Prostate gland (tissue), 2 donors: Measurements from ENCODE around the gene NCL. TPM values are rescaled to one million over a fixed set of nuclear protein-coding genes. Genes with fewer than 3 reads are reported as not detected.

Experiments
- DNase-seq: peaks from one replicate; pipeline ENCODE4 v3.0.0-alpha.2; 2019; ENCODE audit warnings: low spot score
- H3K27ac ChIP-seq, 2 donors: fragments of 200-600 bp; sonication (generic); 2 replicates each; pipeline ENCODE4 v1.5.1; 2017 to 2019
- H3K27me3 ChIP-seq: fragments of 200-600 bp; sonication (generic); replicated peaks from 2 replicates; pipeline ENCODE4 v1.5.1; 2019; ENCODE audit not compliant: insufficient read depth
- H3K36me3 ChIP-seq, 2 donors: fragments of 200-600 bp; sonication (generic); 1 replicate in 1 of 2; 2 replicates in 1 of 2; pipeline versions ENCODE4 v1.5.1 to v1.8.1; 2017 to 2019
- H3K4me1 ChIP-seq: fragments of 200-600 bp; sonication (generic); replicated peaks from 2 replicates; pipeline ENCODE4 v1.5.1; 2019
- H3K4me3 ChIP-seq, 2 donors: fragments of 200-600 bp; sonication (generic); 2 replicates each; pipeline ENCODE4 v1.5.1; 2017 to 2019
- H3K9me3 ChIP-seq: fragments of 200-600 bp; sonication (generic); 2 replicates; pipeline ENCODE4 v1.5.1; 2017
- CTCF ChIP-seq, 4 experiments: fragments of 200-600 bp in 2 of 4; fragments of 450-650 bp in 2 of 4; sonication (generic) in 2 of 4; IDR thresholded peaks; 1 replicate in 3 of 4; 2 replicates in 1 of 4; pipeline ENCODE4 v1.5.1; 2016 to 2019; ENCODE audit warnings: antibody characterized with exemption in 4 of 4, mild to moderate bottlenecking in 2 of 4, moderate library complexity in 2 of 4
- POLR2A ChIP-seq: fragments of 450-650 bp; IDR thresholded peaks from one replicate; pipeline ENCODE4 v1.6.1; 2016; ENCODE audit warnings: antibody characterized with exemption, mild to moderate bottlenecking
- POLR2AphosphoS5 ChIP-seq: sonication (generic); formaldehyde crosslinking; IDR thresholded peaks from one replicate; pipeline ENCODE4 v1.6.1; 2017; ENCODE audit warnings: antibody characterized with exemption
- WGBS: methylation state at CpG from one replicate; pipeline ENCODE4 v1.1.5; 2018; 5-methylcytosine and 5-hydroxymethylcytosine counted together
- intact Hi-C: fragments of 100-400 bp; cut with DNase I; formaldehyde crosslinking; loops from one replicate; pipeline ENCODE4 v1.14.2; 2022
- total RNA-seq, 2 donors: library from RNA; depleted of rRNA; stranded (reverse); fragments of >200 nt; gene quantifications; one replicate each; pipeline ENCODE4 v1.1.0, GENCODE V29; 2016

Gene NCL
- total RNA-seq, 2 donors from 2014 or later, result 92.0 to 160 TPM

GRCh38 chr2:231476920-231477319, 12.6 kb upstream of the NCL start:
- no peak for DNase-seq
- TF ChIP-seq POLR2AphosphoS5 (no peak), CTCF (IDR thresholded peaks at IDR 0.05) (no peak), POLR2A (no peak)
- Histone ChIP-seq H3K36me3 (no peaks in the 10 kb centered on the region), H3K4me3 (no peak overlapping the region), H3K9me3 (no peaks in the 10 kb centered on the region), H3K27ac (no peak overlapping the region), H3K27me3 (no peaks in the 10 kb centered on the region), H3K4me1 (no peaks in the 10 kb centered on the region)
- intact Hi-C loops, result no loop called here
- WGBS, result 73% methylated on average over 3 of the region's 3 CpGs

GRCh38 chr2:231475965-231476364, 11.7 kb upstream of the NCL start:
- TF ChIP-seq POLR2A (no peak), POLR2AphosphoS5 (no peak), CTCF (IDR thresholded peaks at IDR 0.05) (no peak)
- H3K9me3 ChIP-seq, result no peaks in the 10 kb centered on the region
- no peaks in the 10 kb centered on the region for H3K36me3 ChIP-seq
- intact Hi-C loops, result no loop called here
- 46% methylated on average over 3 of the region's 3 CpGs for WGBS
- no peak overlapping the region for H3K27ac ChIP-seq
- no peak overlapping the region for H3K4me3 ChIP-seq
- H3K27me3 ChIP-seq, result no peaks in the 10 kb centered on the region
- no peak for DNase-seq
- H3K4me1 ChIP-seq, result no peaks in the 10 kb centered on the region

- H3K27ac ChIP-seq, result no peak overlapping the region
- H3K9me3 ChIP-seq, result no peaks in the 10 kb centered on the region
- H3K4me1 ChIP-seq, result no peaks in the 10 kb centered on the region
- no peaks in the 10 kb centered on the region for H3K36me3 ChIP-seq
- H3K4me3 ChIP-seq, result no peak overlapping the region
- intact Hi-C loops, result no loop called here
- no peaks in the 10 kb centered on the region for H3K27me3 ChIP-seq
- WGBS, result 92% methylated on average over 3 of the region's 3 CpGs
- TF ChIP-seq POLR2A, result no peak
- TF ChIP-seq CTCF (IDR thresholded peaks at IDR 0.05), result no peak
- DNase-seq, result no peak
These were observed 8.5 kb upstream of the NCL start for GRCh38 chr2:231472816-231473215.

GRCh38 chr2:231470246-231470900, 6.1 kb upstream of the NCL start:
- intact Hi-C loops, result no loop called here
- no peaks in the 10 kb centered on the region for H3K27me3 ChIP-seq
- H3K9me3 ChIP-seq, result no peaks in the 10 kb centered on the region
- WGBS, result 72% methylated on average over 6 of the region's 6 CpGs
- TF ChIP-seq POLR2AphosphoS5 (no peak), CTCF (IDR thresholded peaks at IDR 0.05) (no peak), POLR2A (no peak)
- H3K36me3 ChIP-seq, result no peaks in the 10 kb centered on the region
- peaks cover 3% of the 10 kb centered on the region for H3K4me1 ChIP-seq
- H3K27ac ChIP-seq, result no peak overlapping the region
- no peak for DNase-seq
- H3K4me3 ChIP-seq, result no peak overlapping the region

GRCh38 chr2:231469583-231469950, 5.3 kb upstream of the NCL start:
- Histone ChIP-seq H3K9me3 (no peaks in the 10 kb centered on the region), H3K27ac (no peak overlapping the region), H3K4me1 (peaks cover 6% of the 10 kb centered on the region), H3K36me3 (no peaks in the 10 kb centered on the region), H3K27me3 (no peaks in the 10 kb centered on the region), H3K4me3 (no peak overlapping the region)
- no peak for TF ChIP-seq POLR2A
- no peak for TF ChIP-seq POLR2AphosphoS5
- TF ChIP-seq CTCF (IDR thresholded peaks at IDR 0.05), result no peak
- intact Hi-C loops, result no loop called here
- WGBS, result 71% methylated on average over 3 of the region's 3 CpGs
- no peak for DNase-seq
